HUDEP-2 (cell line): Measurements from ENCODE around the gene NCBP2.

Source experiments
- DNase-seq, 76 experiments: peaks; one replicate each; lab custom pipeline; 2025; ENCODE audit not compliant: unreplicated experiment in 76 of 76; lab: John Stamatoyannopoulos, UW

NCBP2 gene

DNA sequence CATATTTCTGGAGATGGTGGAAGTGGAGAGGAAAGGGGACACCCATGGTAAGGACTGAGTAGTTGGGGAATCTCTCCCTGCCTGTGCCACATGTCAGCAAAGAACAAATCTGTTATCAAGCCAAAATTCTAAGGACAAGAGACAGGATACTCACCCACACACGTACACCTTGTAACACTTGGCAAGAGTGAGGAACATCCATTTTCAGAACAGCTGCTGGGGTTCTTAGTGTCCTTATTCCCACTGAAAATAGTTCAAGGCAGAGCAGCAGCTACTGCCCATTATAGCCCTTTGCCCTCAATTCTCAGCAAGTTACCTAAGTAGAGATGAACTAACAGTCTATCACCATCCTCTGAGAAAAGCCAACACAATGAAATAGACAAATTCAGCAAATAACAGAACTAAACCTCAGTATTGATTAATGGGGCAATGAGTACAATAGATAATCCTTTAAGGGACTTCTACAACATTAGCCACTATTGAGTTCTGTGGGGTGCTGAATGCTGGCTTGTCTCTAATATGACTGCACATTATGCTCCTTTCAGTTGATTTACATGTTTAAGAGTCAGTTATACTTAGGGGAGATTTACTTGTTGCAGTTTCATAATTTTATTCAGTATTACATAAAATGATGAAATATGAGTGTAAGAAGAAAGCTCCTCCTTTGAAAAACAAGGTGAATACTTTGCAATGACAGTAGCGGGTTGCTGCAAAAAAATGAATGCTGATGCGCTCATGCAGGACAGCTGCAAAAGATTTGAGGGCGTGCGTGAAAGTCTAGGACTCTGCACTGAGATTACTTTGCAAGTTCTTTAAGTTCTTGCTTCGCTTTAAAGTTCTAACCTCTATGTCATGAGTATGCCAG is 52.3 kb downstream of the NCBP2 start:
- DNase-seq: no peak

GRCh38 chr3:196886144-196886543 is 56.2 kb downstream of the NCBP2 start:
- no peak for DNase-seq
